ENCODE measurements around the gene CHRNA3.
"Not testable (repeated sequence)": the region's sequence is repeated elsewhere in the genome, so short reads cannot be mapped to it uniquely, and the experiment has no call there.

The CHRNA3 gene

GRCh38 chr15:78618064-78618463 lies 2.7 kb downstream of the CHRNA3 start:
- DNase-seq (ENCODE audit: low read depth in 4 of 4, low spot score in 1 of 4): no peak

GRCh38 chr15:78617516-78617915 lies 3.3 kb downstream of the CHRNA3 start:
- DNase-seq (ENCODE audit: low read depth in 4 of 4, low spot score in 1 of 4): no peak

- DNase-seq (ENCODE audit: low read depth in 4 of 4, low spot score in 1 of 4): no peak
Observed at GRCh38 chr15:78617076-78617475, 3.7 kb downstream of the CHRNA3 start.

- DNase-seq (ENCODE audit: low read depth in 4 of 4, low spot score in 1 of 4): no peak
Observed at GRCh38 chr15:78616506-78616905, 4.3 kb downstream of the CHRNA3 start.

GRCh38 chr15:78615151-78615589 lies 5.6 kb downstream of the CHRNA3 start:
- DNase-seq (ENCODE audit: low read depth in 4 of 4, low spot score in 1 of 4): no peak

- DNase-seq (ENCODE audit: low read depth in 4 of 4, low spot score in 1 of 4): no peak
Observed at GRCh38 chr15:78614021-78614420, 6.8 kb downstream of the CHRNA3 start.

GRCh38 chr15:78609551-78609950 lies 11.2 kb downstream of the CHRNA3 start:
- DNase-seq (ENCODE audit: low read depth in 4 of 4, low spot score in 1 of 4): not testable (repeated sequence)

GRCh38 chr15:78605680-78606079 lies 15.1 kb downstream of the CHRNA3 start:
- DNase-seq (ENCODE audit: low read depth in 4 of 4, low spot score in 1 of 4): no peak

- no peak for DNase-seq (ENCODE audit: low read depth in 4 of 4, low spot score in 1 of 4)
Observed at GRCh38 chr15:78605201-78605600, 15.6 kb downstream of the CHRNA3 start.

- no peak for DNase-seq (ENCODE audit: low read depth in 4 of 4, low spot score in 1 of 4)
Observed at GRCh38 chr15:78604420-78604819, 16.4 kb downstream of the CHRNA3 start.

GRCh38 chr15:78603467-78603866 lies 17.3 kb downstream of the CHRNA3 start:
- DNase-seq (ENCODE audit: low read depth in 4 of 4, low spot score in 1 of 4): no peak

- no peak for DNase-seq (ENCODE audit: low read depth in 4 of 4, low spot score in 1 of 4)
Observed at GRCh38 chr15:78599189-78599588, 21.6 kb downstream of the CHRNA3 start.

- DNase-seq (ENCODE audit: low read depth in 4 of 4, low spot score in 1 of 4): no peak
Observed at GRCh38 chr15:78598348-78598747, 22.4 kb downstream of the CHRNA3 start.

- no peak for DNase-seq (ENCODE audit: low read depth in 4 of 4, low spot score in 1 of 4)
Observed at GRCh38 chr15:78597583-78597982, 23.2 kb downstream of the CHRNA3 start.

GRCh38 chr15:78574944-78575343 lies 45.9 kb downstream of the CHRNA3 start:
- no peak for DNase-seq (ENCODE audit: low read depth in 4 of 4, low spot score in 1 of 4)

- no peak for DNase-seq (ENCODE audit: low read depth in 4 of 4, low spot score in 1 of 4)
Observed at GRCh38 chr15:78573416-78573815, 47.4 kb downstream of the CHRNA3 start.

- DNase-seq (ENCODE audit: low read depth in 4 of 4, low spot score in 1 of 4): no peak
Observed at GRCh38 chr15:78571382-78571781, 49.4 kb downstream of the CHRNA3 start.

- DNase-seq (ENCODE audit: low read depth in 4 of 4, low spot score in 1 of 4): no peak
Observed at GRCh38 chr15:78570710-78571109, 50.1 kb downstream of the CHRNA3 start.

GRCh38 chr15:78567531-78567930 lies 53.3 kb downstream of the CHRNA3 start:
- no peak for DNase-seq (ENCODE audit: low read depth in 4 of 4, low spot score in 1 of 4)

- no peak for DNase-seq (ENCODE audit: low read depth in 4 of 4, low spot score in 1 of 4)
Observed at GRCh38 chr15:78565951-78566774, 54.6 kb downstream of the CHRNA3 start.

GRCh38 chr15:78565097-78565950 lies 55.5 kb downstream of the CHRNA3 start, which contains the start of gene CHRNA5:
Gene CHRNA5, plus strand, starts transcription at chr15:78565520. Its CDS starts 200 bp downstream, at chr15:78565720.
- DNase-seq (ENCODE audit: low read depth in 4 of 4, low spot score in 1 of 4): peak in 3 of 4 experiments; percentile 58 to 89 (median 64)

GRCh38 chr15:78564743-78565096 lies 56.1 kb downstream of the CHRNA3 start:
- no peak for DNase-seq (ENCODE audit: low read depth in 4 of 4, low spot score in 1 of 4)

Measured in stimulated activated CD4-positive, alpha-beta T cell treated with anti-CD3 and anti-CD28 coated beads, Interleukin-1b, Interleukin-23, amount 100 ng/mL, for 24 hours (primary cell).